Neural crest cell (in vitro differentiated cells): ENCODE data around the gene CDCA3. TPM values are rescaled to one million over a fixed set of nuclear protein-coding genes. Genes with fewer than 3 reads are reported as not detected.

ENCODE experiments used
- DNase-seq: peaks from one replicate; pipeline ENCODE4 v3.0.0; 2021; ENCODE audit warnings: low read depth, mixed read lengths, low spot score
- H3K27ac Mint-ChIP-seq: one replicate; pipeline ENCODE4 v1.8.0; 2021; ENCODE audit warnings: mild to moderate bottlenecking, mixed read lengths; ENCODE audit not compliant: unreplicated experiment
- H3K27me3 Mint-ChIP-seq: 2 replicates; pipeline ENCODE4 v1.8.0; 2021; ENCODE audit warnings: low read depth, mild to moderate bottlenecking, mixed read lengths
- H3K36me3 Mint-ChIP-seq: 2 replicates; pipeline ENCODE4 v1.8.0; 2021; ENCODE audit warnings: low read depth, mild to moderate bottlenecking, mixed read lengths
- H3K4me1 Mint-ChIP-seq: 2 replicates; pipeline ENCODE4 v1.8.0; 2021; ENCODE audit warnings: mixed read lengths
- H3K4me3 Mint-ChIP-seq: one replicate; pipeline ENCODE4 v1.8.0; 2021; ENCODE audit warnings: mild to moderate bottlenecking, mixed read lengths
- H3K9me3 Mint-ChIP-seq: 2 replicates; pipeline ENCODE4 v1.8.0; 2021; ENCODE audit warnings: mixed read lengths
- total RNA-seq: library from RNA; stranded (reverse); gene quantifications from 2 replicates; pipeline ENCODE4 v1.2.1, GENCODE V29; 2021
- TF ChIP-seq, protein P1 (sequence below): fragments of 200-600 bp; sonication (generic); conservative IDR thresholded peaks from 2 replicates; pipeline ENCODE4 v1.5.0; 2021; ENCODE audit warnings: antibody characterized with exemption, mild to moderate bottlenecking

Gene CDCA3
- total RNA-seq, 1 donor from 2014 or later, result 71.7 TPM

- Mint-ChIP-seq H3K27me3 (peaks cover 6% of the 10 kb centered on the region), H3K4me3 (peak overlapping the region; percentile 98), H3K9me3 (no peaks in the 10 kb centered on the region), H3K36me3 (peaks cover 9% of the 10 kb centered on the region), H3K4me1 (peaks cover 42% of the 10 kb centered on the region), H3K27ac (no peak overlapping the region)
- TF ChIP-seq, protein P1, sequence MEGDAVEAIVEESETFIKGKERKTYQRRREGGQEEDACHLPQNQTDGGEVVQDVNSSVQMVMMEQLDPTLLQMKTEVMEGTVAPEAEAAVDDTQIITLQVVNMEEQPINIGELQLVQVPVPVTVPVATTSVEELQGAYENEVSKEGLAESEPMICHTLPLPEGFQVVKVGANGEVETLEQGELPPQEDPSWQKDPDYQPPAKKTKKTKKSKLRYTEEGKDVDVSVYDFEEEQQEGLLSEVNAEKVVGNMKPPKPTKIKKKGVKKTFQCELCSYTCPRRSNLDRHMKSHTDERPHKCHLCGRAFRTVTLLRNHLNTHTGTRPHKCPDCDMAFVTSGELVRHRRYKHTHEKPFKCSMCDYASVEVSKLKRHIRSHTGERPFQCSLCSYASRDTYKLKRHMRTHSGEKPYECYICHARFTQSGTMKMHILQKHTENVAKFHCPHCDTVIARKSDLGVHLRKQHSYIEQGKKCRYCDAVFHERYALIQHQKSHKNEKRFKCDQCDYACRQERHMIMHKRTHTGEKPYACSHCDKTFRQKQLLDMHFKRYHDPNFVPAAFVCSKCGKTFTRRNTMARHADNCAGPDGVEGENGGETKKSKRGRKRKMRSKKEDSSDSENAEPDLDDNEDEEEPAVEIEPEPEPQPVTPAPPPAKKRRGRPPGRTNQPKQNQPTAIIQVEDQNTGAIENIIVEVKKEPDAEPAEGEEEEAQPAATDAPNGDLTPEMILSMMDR, result no peak
- DNase-seq, result no peak
These were observed 20.7 kb downstream of the CDCA3 start for GRCh38 chr12:6830286-6830890.

- peak overlapping the region; percentile 96 for H3K27ac Mint-ChIP-seq
- peaks cover 7% of the 10 kb centered on the region for H3K36me3 Mint-ChIP-seq
- peaks cover 9% of the 10 kb centered on the region for H3K27me3 Mint-ChIP-seq
- H3K4me1 Mint-ChIP-seq, result peaks cover 45% of the 10 kb centered on the region
- no peak for DNase-seq
- peak overlapping the region; percentile 98 for H3K4me3 Mint-ChIP-seq
- no peaks in the 10 kb centered on the region for H3K9me3 Mint-ChIP-seq
- TF ChIP-seq, protein P1, result peak; percentile 36
These were observed 21.4 kb downstream of the CDCA3 start for GRCh38 chr12:6829536-6830220.

GRCh38 chr12:6828781-6829535, 22.1 kb downstream of the CDCA3 start:
- Mint-ChIP-seq H3K4me1 (peaks cover 49% of the 10 kb centered on the region), H3K4me3 (peak overlapping the region; percentile 98), H3K36me3 (peaks cover 7% of the 10 kb centered on the region), H3K9me3 (no peaks in the 10 kb centered on the region), H3K27ac (peak overlapping the region; percentile 96), H3K27me3 (peaks cover 9% of the 10 kb centered on the region)
- TF ChIP-seq, protein P1, result no peak
- no peak for DNase-seq

- Mint-ChIP-seq H3K27ac (peak within 1 kb of the TSS; percentile 99), H3K27me3 (peaks cover 9% of the 10 kb centered on the region), H3K4me3 (peak within 1 kb of the TSS; percentile 98), H3K4me1 (peaks cover 50% of the 10 kb centered on the region), H3K9me3 (no peaks in the 10 kb centered on the region), H3K36me3 (peaks cover 7% of the 10 kb centered on the region)
- DNase-seq, result peak; percentile 43
- TF ChIP-seq, protein P1, result no peak
These were observed 22.9 kb downstream of the CDCA3 start, which contains the start of gene P3H3 for GRCh38 chr12:6827982-6828780. TSS of gene P3H3 (plus strand) at chr12:6828407. CDS start at chr12:6828441, 34 bp downstream.

GRCh38 chr12:6827437-6827911, 23.6 kb downstream of the CDCA3 start:
- peak; percentile 87 for DNase-seq
- peaks cover 9% of the 10 kb centered on the region for H3K27me3 Mint-ChIP-seq
- H3K4me1 Mint-ChIP-seq, result peaks cover 56% of the 10 kb centered on the region

More at GRCh38 chr12:6827437-6827911, 23.6 kb downstream of the CDCA3 start:
- Mint-ChIP-seq H3K9me3 (no peaks in the 10 kb centered on the region), H3K36me3 (peaks cover 7% of the 10 kb centered on the region), H3K4me3 (peak overlapping the region; percentile 93), H3K27ac (peak overlapping the region; percentile 85)
- TF ChIP-seq, protein P1, result no peak
